ENCODE measurements around the gene KMO.

The KMO gene

DNA sequence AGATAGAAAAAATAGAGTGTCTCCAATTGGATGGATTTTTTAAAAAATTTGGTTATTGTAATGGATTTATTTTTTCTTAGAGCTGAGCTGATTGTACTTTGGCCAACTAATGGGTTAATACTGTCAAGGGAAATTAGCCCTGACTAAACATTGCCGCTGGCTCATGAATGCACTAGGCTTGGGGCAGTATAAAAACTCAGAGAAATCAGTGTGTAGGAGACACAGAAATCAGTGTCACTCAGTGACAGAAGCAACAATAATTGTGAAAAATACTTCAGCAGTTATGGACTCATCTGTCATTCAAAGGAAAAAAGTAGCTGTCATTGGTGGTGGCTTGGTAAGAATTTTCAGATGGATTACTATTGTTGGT lies at the start of gene KMO:
KMO (plus strand) TSS at position 217 of the 370 bp plus-strand sequence; CDS start at position 284, 67 bp downstream.
- Histone ChIP-seq H3K4me1 (ENCODE audit: control insufficient read depth in 5 of 5, insufficient read depth in 5 of 5, low read length in 5 of 5) (peaks cover 0 to 5% (median 3%) of the 10 kb centered on the region in 5 donors), H3K27me3 (ENCODE audit: control insufficient read depth in 5 of 5, insufficient read depth in 4 of 5, low read length in 5 of 5) (peaks cover 0 to 1% (median 0%) of the 10 kb centered on the region in 5 donors), H3K36me3 (ENCODE audit: control insufficient read depth in 5 of 5, insufficient read depth in 5 of 5, low read length in 5 of 5) (no peaks in the 10 kb centered on the region), H3K27ac (ENCODE audit: low read depth, low read length) (peak within 1 kb of the TSS; percentile 43), H3K9me3 (ENCODE audit: control insufficient read depth in 5 of 5, low read length in 5 of 5) (no peaks in the 10 kb centered on the region), H3K9ac (ENCODE audit: low read length in 5 of 5) (peak within 1 kb of the TSS; percentile 33 to 85 (median 71)), H3K4me3 (ENCODE audit: low read depth in 1 of 5, low read length in 5 of 5) (peak within 1 kb of the TSS; percentile 63 to 90 (median 65))

DNA sequence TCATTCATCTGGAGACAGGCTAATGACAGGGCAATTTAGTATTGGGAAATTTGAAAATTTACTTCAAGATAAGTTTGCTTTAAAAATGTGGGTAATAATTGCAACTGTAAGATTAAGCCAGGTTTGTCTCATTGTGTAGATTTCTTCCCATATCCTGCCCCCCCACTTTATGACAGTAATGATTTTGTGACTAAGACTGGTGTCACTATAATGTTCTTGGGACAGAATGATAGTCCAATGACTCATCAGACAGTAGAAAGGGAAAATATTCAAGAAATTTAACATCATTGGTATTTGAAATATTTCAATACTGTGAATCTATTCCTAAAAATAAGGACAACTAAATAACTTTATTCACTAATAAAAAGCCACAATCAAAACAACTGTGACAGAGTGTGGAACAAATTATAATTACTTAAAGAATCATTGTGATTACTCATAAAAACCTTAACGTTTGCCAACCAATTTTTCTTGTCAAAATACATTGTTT lies 49.4 kb upstream of the KMO start:
- Histone ChIP-seq H3K9me3 (ENCODE audit: control insufficient read depth in 5 of 5, low read length in 5 of 5) (no peaks in the 10 kb centered on the region), H3K27ac (ENCODE audit: low read depth, low read length) (no peak overlapping the region), H3K9ac (ENCODE audit: low read length in 5 of 5) (no peak overlapping the region), H3K4me1 (ENCODE audit: control insufficient read depth in 5 of 5, insufficient read depth in 5 of 5, low read length in 5 of 5) (no peaks in the 10 kb centered on the region), H3K27me3 (ENCODE audit: control insufficient read depth in 5 of 5, insufficient read depth in 4 of 5, low read length in 5 of 5) (no peaks in the 10 kb centered on the region), H3K36me3 (ENCODE audit: control insufficient read depth in 5 of 5, insufficient read depth in 5 of 5, low read length in 5 of 5) (no peaks in the 10 kb centered on the region), H3K4me3 (ENCODE audit: low read depth in 1 of 5, low read length in 5 of 5) (no peak overlapping the region)

GRCh38 chr1:241485145-241485544 lies 47.0 kb upstream of the KMO start:
- H3K36me3 ChIP-seq (ENCODE audit: control insufficient read depth in 5 of 5, insufficient read depth in 5 of 5, low read length in 5 of 5) = no peaks in the 10 kb centered on the region
- no peak overlapping the region for H3K9ac ChIP-seq (ENCODE audit: low read length in 5 of 5)
- H3K27ac ChIP-seq (ENCODE audit: low read depth, low read length) = no peak overlapping the region
- H3K9me3 ChIP-seq (ENCODE audit: control insufficient read depth in 5 of 5, low read length in 5 of 5) = no peaks in the 10 kb centered on the region
- H3K27me3 ChIP-seq (ENCODE audit: control insufficient read depth in 5 of 5, insufficient read depth in 4 of 5, low read length in 5 of 5) = no peaks in the 10 kb centered on the region
- H3K4me1 ChIP-seq (ENCODE audit: control insufficient read depth in 5 of 5, insufficient read depth in 5 of 5, low read length in 5 of 5) = no peaks in the 10 kb centered on the region
- H3K4me3 ChIP-seq (ENCODE audit: low read depth in 1 of 5, low read length in 5 of 5) = no peak overlapping the region

DNA sequence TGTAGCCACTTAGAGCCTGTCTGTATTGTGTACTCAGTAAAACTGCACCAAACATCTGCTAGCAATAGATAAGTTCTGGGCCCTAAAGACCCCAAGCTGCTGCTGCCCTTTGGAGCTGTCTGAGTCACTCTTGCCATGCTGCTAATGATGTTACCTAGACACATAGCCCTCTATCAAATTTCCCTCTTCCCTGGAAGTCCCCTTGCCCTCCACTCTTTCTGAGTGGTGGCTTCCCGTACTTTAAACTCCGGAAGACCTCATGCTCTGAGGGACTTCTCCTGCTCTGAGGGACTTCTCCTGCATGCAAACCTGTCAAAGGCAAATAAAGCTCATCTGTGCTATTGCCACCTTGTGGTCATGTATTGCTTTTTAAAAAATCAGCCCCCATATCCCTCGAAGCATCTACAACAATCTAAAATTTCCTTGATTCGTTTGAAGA lies 46.6 kb upstream of the KMO start:
- H3K27ac ChIP-seq (ENCODE audit: low read depth, low read length) = no peak overlapping the region
- H3K9ac ChIP-seq (ENCODE audit: low read length in 5 of 5) = no peak overlapping the region
- no peaks in the 10 kb centered on the region for H3K9me3 ChIP-seq (ENCODE audit: control insufficient read depth in 5 of 5, low read length in 5 of 5)
- H3K27me3 ChIP-seq (ENCODE audit: control insufficient read depth in 5 of 5, insufficient read depth in 4 of 5, low read length in 5 of 5) = no peaks in the 10 kb centered on the region
- H3K4me3 ChIP-seq (ENCODE audit: low read depth in 1 of 5, low read length in 5 of 5) = no peak overlapping the region
- H3K36me3 ChIP-seq (ENCODE audit: control insufficient read depth in 5 of 5, insufficient read depth in 5 of 5, low read length in 5 of 5) = no peaks in the 10 kb centered on the region
- no peaks in the 10 kb centered on the region for H3K4me1 ChIP-seq (ENCODE audit: control insufficient read depth in 5 of 5, insufficient read depth in 5 of 5, low read length in 5 of 5)

DNA sequence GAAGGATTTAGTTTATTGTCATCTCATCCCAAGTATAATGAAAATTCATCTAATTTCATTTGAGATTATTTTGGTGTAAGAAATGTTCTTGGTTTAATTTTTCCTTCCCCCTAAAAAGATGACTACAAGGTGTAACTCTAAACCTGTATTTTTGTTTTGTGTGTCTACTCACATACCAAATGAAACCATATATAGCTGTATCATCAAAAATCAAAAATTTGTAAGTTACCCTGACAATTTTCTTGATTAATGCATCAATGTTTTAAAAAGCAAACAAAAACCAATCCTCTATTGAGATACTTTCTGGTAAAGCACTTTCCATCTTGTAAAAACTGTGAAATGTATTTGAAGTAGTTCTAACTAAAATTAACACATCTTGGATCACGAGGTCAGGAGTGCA lies 43.4 kb upstream of the KMO start:
- no peaks in the 10 kb centered on the region for H3K27me3 ChIP-seq (ENCODE audit: control insufficient read depth in 5 of 5, insufficient read depth in 4 of 5, low read length in 5 of 5)
- no peaks in the 10 kb centered on the region for H3K4me1 ChIP-seq (ENCODE audit: control insufficient read depth in 5 of 5, insufficient read depth in 5 of 5, low read length in 5 of 5)
- H3K36me3 ChIP-seq (ENCODE audit: control insufficient read depth in 5 of 5, insufficient read depth in 5 of 5, low read length in 5 of 5) = peaks cover 0 to 4% (median 2%) of the 10 kb centered on the region in 5 donors
- no peaks in the 10 kb centered on the region for H3K9me3 ChIP-seq (ENCODE audit: control insufficient read depth in 5 of 5, low read length in 5 of 5)
- H3K27ac ChIP-seq (ENCODE audit: low read depth, low read length) = no peak overlapping the region
- no peak overlapping the region for H3K4me3 ChIP-seq (ENCODE audit: low read depth in 1 of 5, low read length in 5 of 5)
- no peak overlapping the region for H3K9ac ChIP-seq (ENCODE audit: low read length in 5 of 5)

GRCh38 chr1:241495741-241496140 lies 36.4 kb upstream of the KMO start:
- Histone ChIP-seq H3K27me3 (ENCODE audit: control insufficient read depth in 5 of 5, insufficient read depth in 4 of 5, low read length in 5 of 5) (no peaks in the 10 kb centered on the region), H3K4me3 (ENCODE audit: low read depth in 1 of 5, low read length in 5 of 5) (no peak overlapping the region), H3K27ac (ENCODE audit: low read depth, low read length) (no peak overlapping the region), H3K9ac (ENCODE audit: low read length in 5 of 5) (no peak overlapping the region), H3K4me1 (ENCODE audit: control insufficient read depth in 5 of 5, insufficient read depth in 5 of 5, low read length in 5 of 5) (no peaks in the 10 kb centered on the region), H3K36me3 (ENCODE audit: control insufficient read depth in 5 of 5, insufficient read depth in 5 of 5, low read length in 5 of 5) (peaks cover 36 to 67% (median 46%) of the 10 kb centered on the region in 5 donors), H3K9me3 (ENCODE audit: control insufficient read depth in 5 of 5, low read length in 5 of 5) (no peaks in the 10 kb centered on the region)

DNA sequence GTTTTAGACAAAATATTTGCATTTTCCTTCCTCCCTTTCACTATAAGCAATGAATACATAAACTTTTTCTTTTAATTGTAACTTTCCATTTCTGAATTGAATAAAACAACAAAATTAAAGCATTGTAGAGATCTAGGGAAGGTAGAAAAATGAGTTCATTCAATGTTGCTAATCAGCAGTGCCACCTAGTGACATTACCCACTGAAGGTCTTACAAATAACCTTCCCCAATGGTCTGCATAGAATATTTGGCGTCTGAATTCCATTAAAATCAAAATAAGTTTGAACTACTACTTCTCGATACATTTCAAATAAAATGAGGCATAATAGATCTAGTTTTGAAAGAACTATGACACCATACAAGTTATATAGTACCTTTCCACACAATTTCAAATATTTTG lies 32.3 kb upstream of the KMO start:
- H3K36me3 ChIP-seq (ENCODE audit: control insufficient read depth in 5 of 5, insufficient read depth in 5 of 5, low read length in 5 of 5) = peaks cover 55 to 93% (median 71%) of the 10 kb centered on the region in 5 donors
- H3K9me3 ChIP-seq (ENCODE audit: control insufficient read depth in 5 of 5, low read length in 5 of 5) = no peaks in the 10 kb centered on the region
- no peaks in the 10 kb centered on the region for H3K27me3 ChIP-seq (ENCODE audit: control insufficient read depth in 5 of 5, insufficient read depth in 4 of 5, low read length in 5 of 5)
- H3K9ac ChIP-seq (ENCODE audit: low read length in 5 of 5) = no peak overlapping the region
- H3K4me1 ChIP-seq (ENCODE audit: control insufficient read depth in 5 of 5, insufficient read depth in 5 of 5, low read length in 5 of 5) = no peaks in the 10 kb centered on the region
- H3K27ac ChIP-seq (ENCODE audit: low read depth, low read length) = no peak overlapping the region
- H3K4me3 ChIP-seq (ENCODE audit: low read depth in 1 of 5, low read length in 5 of 5) = no peak overlapping the region

DNA sequence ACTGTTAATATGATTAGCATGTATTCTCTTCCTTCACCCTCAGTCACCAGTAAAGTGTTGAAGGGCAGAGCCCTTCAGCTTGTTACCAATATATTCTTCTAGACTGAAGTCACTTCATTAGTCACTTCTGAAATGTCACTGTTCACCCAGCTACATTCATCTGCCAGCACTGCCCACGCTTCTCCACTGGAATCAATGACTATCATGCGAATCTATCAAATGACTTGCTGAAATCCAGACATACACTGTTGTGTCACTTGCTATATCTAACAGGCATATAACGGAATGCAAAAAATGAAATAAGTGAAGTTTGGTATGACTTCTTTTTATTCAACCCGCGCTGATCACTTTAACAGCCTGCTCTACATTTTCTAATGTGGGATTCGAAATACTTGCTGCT lies 28.7 kb upstream of the KMO start:
- Histone ChIP-seq H3K4me3 (ENCODE audit: low read depth in 1 of 5, low read length in 5 of 5) (no peak overlapping the region), H3K9me3 (ENCODE audit: control insufficient read depth in 5 of 5, low read length in 5 of 5) (no peaks in the 10 kb centered on the region), H3K27me3 (ENCODE audit: control insufficient read depth in 5 of 5, insufficient read depth in 4 of 5, low read length in 5 of 5) (no peaks in the 10 kb centered on the region), H3K27ac (ENCODE audit: low read depth, low read length) (no peak overlapping the region), H3K4me1 (ENCODE audit: control insufficient read depth in 5 of 5, insufficient read depth in 5 of 5, low read length in 5 of 5) (no peaks in the 10 kb centered on the region), H3K9ac (ENCODE audit: low read length in 5 of 5) (no peak overlapping the region), H3K36me3 (ENCODE audit: control insufficient read depth in 5 of 5, insufficient read depth in 5 of 5, low read length in 5 of 5) (peaks cover 50 to 92% (median 70%) of the 10 kb centered on the region in 5 donors)

- H3K27ac ChIP-seq (ENCODE audit: low read depth, low read length) = no peak overlapping the region
- H3K9me3 ChIP-seq (ENCODE audit: control insufficient read depth in 5 of 5, low read length in 5 of 5) = no peaks in the 10 kb centered on the region
- no peak overlapping the region for H3K9ac ChIP-seq (ENCODE audit: low read length in 5 of 5)
- no peaks in the 10 kb centered on the region for H3K4me1 ChIP-seq (ENCODE audit: control insufficient read depth in 5 of 5, insufficient read depth in 5 of 5, low read length in 5 of 5)
- peaks cover 70 to 93% (median 79%) of the 10 kb centered on the region in 5 donors for H3K36me3 ChIP-seq (ENCODE audit: control insufficient read depth in 5 of 5, insufficient read depth in 5 of 5, low read length in 5 of 5)
- H3K27me3 ChIP-seq (ENCODE audit: control insufficient read depth in 5 of 5, insufficient read depth in 4 of 5, low read length in 5 of 5) = no peaks in the 10 kb centered on the region
- no peak overlapping the region for H3K4me3 ChIP-seq (ENCODE audit: low read depth in 1 of 5, low read length in 5 of 5)
These were observed 24.9 kb upstream of the KMO start for GRCh38 chr1:241507189-241507863.

GRCh38 chr1:241513378-241513777 lies 18.8 kb upstream of the KMO start:
- H3K4me1 ChIP-seq (ENCODE audit: control insufficient read depth in 5 of 5, insufficient read depth in 5 of 5, low read length in 5 of 5) = peaks cover under 1 to 9% (median 7%) of the 10 kb centered on the region in 5 donors
- H3K9ac ChIP-seq (ENCODE audit: low read length in 5 of 5) = no peak overlapping the region
- H3K36me3 ChIP-seq (ENCODE audit: control insufficient read depth in 5 of 5, insufficient read depth in 5 of 5, low read length in 5 of 5) = peaks cover 30 to 46% (median 39%) of the 10 kb centered on the region in 5 donors
- no peaks in the 10 kb centered on the region for H3K27me3 ChIP-seq (ENCODE audit: control insufficient read depth in 5 of 5, insufficient read depth in 4 of 5, low read length in 5 of 5)
- H3K9me3 ChIP-seq (ENCODE audit: control insufficient read depth in 5 of 5, low read length in 5 of 5) = no peaks in the 10 kb centered on the region
- no peak overlapping the region for H3K4me3 ChIP-seq (ENCODE audit: low read depth in 1 of 5, low read length in 5 of 5)
- H3K27ac ChIP-seq (ENCODE audit: low read depth, low read length) = no peak overlapping the region
